ENCODE data around the gene NF1. TPM values are rescaled to one million over a fixed set of nuclear protein-coding genes. Genes with fewer than 3 reads are reported as not detected.

The NF1 gene
- polyA plus RNA-seq, 2 of the 4 experiments (the other 2 are of a cell fraction), result 15.9 to 73.2 TPM

DNA sequence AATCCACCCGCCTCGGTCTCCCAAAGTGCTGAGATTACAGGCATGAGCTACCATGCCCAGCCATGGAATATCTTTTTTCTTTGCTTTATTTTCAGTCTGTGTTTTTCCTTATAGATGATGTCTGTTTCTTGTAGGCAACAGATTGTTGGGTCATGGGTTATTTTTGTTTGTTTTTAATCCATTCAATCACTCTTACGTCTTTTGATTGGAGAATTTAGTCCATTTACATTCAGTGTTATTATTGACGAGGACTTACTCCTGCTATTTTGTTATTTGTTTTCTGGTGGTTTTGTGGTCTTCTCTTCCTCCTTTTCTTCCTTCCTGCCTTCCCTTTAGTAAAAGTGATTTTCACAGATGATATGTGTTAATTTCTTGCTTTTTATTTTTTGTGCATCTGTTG is 146.3 kb downstream of the NF1 start:
- TF ChIP-seq POLR2A (IDR thresholded peaks at IDR 0.05; ENCODE audit: low read length), result no peak
- no peak for TF ChIP-seq MAZ (IDR thresholded peaks at IDR 0.05; ENCODE audit: borderline replicate concordance, low read depth, low read length)
- TF ChIP-seq RARB (CRISPR knock-in tag; IDR thresholded peaks at IDR 0.05), result no peak
- TF ChIP-seq ZNF302 (CRISPR knock-in tag; IDR thresholded peaks at IDR 0.05), result no peak
- TF ChIP-seq ESRRA (IDR thresholded peaks at IDR 0.05; ENCODE audit: borderline replicate concordance, low read length), result no peak
- no peak for TF ChIP-seq ZFP36 (IDR thresholded peaks at IDR 0.05; ENCODE audit: borderline replicate concordance, partially characterized antibody)
- TF ChIP-seq RNF2 (IDR thresholded peaks at IDR 0.05; ENCODE audit: borderline replicate concordance, low read depth), result no peak
- TF ChIP-seq CHD4 (IDR thresholded peaks at IDR 0.05; ENCODE audit: borderline replicate concordance), result no peak
- no peak for TF ChIP-seq SMC3 (IDR thresholded peaks at IDR 0.05)
- TF ChIP-seq NPAS2 (CRISPR knock-in tag; IDR thresholded peaks at IDR 0.05; ENCODE audit: borderline replicate concordance), result no peak
- TF ChIP-seq EHF (CRISPR knock-in tag; IDR thresholded peaks at IDR 0.05), result no peak
- no peak for TF ChIP-seq CEBPB (IDR thresholded peaks at IDR 0.05)
- TF ChIP-seq HOXA7 (CRISPR knock-in tag; IDR thresholded peaks at IDR 0.05), result no peak
- no peak for TF ChIP-seq FOSB (CRISPR knock-in tag; IDR thresholded peaks at IDR 0.05)
- TF ChIP-seq HOXB13 (CRISPR knock-in tag; IDR thresholded peaks at IDR 0.05; ENCODE audit: low read depth), result no peak
- TF ChIP-seq, protein P1, sequence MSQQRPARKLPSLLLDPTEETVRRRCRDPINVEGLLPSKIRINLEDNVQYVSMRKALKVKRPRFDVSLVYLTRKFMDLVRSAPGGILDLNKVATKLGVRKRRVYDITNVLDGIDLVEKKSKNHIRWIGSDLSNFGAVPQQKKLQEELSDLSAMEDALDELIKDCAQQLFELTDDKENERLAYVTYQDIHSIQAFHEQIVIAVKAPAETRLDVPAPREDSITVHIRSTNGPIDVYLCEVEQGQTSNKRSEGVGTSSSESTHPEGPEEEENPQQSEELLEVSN (IDR thresholded peaks at IDR 0.05; ENCODE audit: borderline replicate concordance, low read depth), result no peak
- no peak for TF ChIP-seq EP300 (IDR thresholded peaks at IDR 0.05)
- no peak for TF ChIP-seq CBX8 (IDR thresholded peaks at IDR 0.05)
- TF ChIP-seq, protein P2, sequence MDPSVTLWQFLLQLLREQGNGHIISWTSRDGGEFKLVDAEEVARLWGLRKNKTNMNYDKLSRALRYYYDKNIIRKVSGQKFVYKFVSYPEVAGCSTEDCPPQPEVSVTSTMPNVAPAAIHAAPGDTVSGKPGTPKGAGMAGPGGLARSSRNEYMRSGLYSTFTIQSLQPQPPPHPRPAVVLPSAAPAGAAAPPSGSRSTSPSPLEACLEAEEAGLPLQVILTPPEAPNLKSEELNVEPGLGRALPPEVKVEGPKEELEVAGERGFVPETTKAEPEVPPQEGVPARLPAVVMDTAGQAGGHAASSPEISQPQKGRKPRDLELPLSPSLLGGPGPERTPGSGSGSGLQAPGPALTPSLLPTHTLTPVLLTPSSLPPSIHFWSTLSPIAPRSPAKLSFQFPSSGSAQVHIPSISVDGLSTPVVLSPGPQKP (IDR thresholded peaks at IDR 0.05; ENCODE audit: low read depth, low read length), result no peak
- CTCF ChIA-PET, result interaction anchor here (0.7 kb wide), 1 partner anchor 32 kb away, joined by 3 read pairs; no protein-coding TSS in a partner anchor
- DNase-seq (ENCODE audit: low read depth in 1 of 2, low spot score in 1 of 2), result no peak
- H3K9me3 ChIP-seq, result no peaks in the 10 kb centered on the region
- H3K4me2 ChIP-seq, result no peak overlapping the region
- 98% methylated on average over 4 of the region's 4 CpGs for WGBS (ENCODE audit: missing lambda C conversion rate)
- no peak overlapping the region for H3K4me3 ChIP-seq
- no peak overlapping the region for H3K27ac ChIP-seq
- no peak for FAIRE-seq
- no peak for ATAC-seq
- POLR2A ChIA-PET, result no interaction called here
- H3K4me1 ChIP-seq, result no peaks in the 10 kb centered on the region

DNA sequence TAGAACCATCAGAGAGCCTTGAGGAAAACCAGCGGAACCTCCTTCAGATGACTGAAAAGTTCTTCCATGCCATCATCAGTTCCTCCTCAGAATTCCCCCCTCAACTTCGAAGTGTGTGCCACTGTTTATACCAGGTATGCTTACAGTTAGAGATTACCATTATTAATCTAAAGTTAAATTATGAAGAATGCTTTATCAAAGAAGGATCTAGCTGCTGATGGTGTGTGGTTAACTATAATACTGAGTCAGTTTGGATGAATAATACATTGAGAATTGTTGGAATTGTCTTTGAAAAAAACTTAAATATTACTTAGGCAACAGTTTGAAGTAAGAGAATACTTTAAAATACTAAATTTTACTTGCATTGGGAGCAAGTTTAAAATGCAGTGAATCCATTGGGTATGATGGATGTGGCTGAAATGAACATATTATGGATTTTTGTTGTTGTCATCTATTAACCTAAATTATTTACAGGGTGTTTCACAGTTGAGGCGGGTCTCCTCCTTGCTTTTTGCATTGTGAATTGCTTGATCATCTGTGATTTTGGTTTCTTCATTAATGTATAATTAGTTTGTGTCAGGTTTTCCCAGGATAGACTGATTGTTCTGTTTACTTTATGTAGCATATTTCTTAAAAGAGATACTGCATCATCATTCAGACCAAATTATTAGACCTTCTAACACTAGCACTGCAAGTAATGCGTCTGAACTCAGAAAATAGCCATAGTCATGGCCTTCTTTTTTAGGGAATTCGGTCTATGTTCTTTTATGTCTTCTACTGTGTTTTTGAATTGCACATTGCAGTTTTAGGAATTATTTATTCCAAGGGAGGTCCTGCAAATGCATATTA is 154.4 kb downstream of the NF1 start:
- Histone ChIP-seq H3K9me3 (no peaks in the 10 kb centered on the region), H3K4me1 (peaks cover 43% of the 10 kb centered on the region), H3K4me2 (peak overlapping the region; percentile 38), H3K4me3 (no peak overlapping the region), H3K27ac (peak overlapping the region; percentile 5 to 61; a peak in 4 of 6 replicates)
- TF ChIP-seq GATA3 (IDR thresholded peaks at IDR 0.05; ENCODE audit: borderline replicate concordance) (peak; percentile 86; the same call in 1 of the 2 replicates), HOXB5 (CRISPR knock-in tag; IDR thresholded peaks at IDR 0.05) (no peak), EHF (CRISPR knock-in tag; IDR thresholded peaks at IDR 0.05) (no peak), FOSL2 (IDR thresholded peaks at IDR 0.05) (no peak), FOSL2 (CRISPR knock-in tag; IDR thresholded peaks at IDR 0.05) (peak; percentile 33; the same call in 1 of the 2 replicates), JUNB (IDR thresholded peaks at IDR 0.05) (peak; percentile 50; the same call in 1 of the 2 replicates)
- peak; percentile 92 for FAIRE-seq
- peak in 1 of 2 experiments; percentile 53; a peak in 3 of 6 replicates for ATAC-seq
- POLR2A ChIA-PET, result no interaction called here
- CTCF ChIA-PET, result no interaction called here
- 60% methylated on average over 5 of the region's 5 CpGs for WGBS (ENCODE audit: missing lambda C conversion rate)
- DNase-seq (ENCODE audit: low read depth in 1 of 2, low spot score in 1 of 2), result no peak

DNA sequence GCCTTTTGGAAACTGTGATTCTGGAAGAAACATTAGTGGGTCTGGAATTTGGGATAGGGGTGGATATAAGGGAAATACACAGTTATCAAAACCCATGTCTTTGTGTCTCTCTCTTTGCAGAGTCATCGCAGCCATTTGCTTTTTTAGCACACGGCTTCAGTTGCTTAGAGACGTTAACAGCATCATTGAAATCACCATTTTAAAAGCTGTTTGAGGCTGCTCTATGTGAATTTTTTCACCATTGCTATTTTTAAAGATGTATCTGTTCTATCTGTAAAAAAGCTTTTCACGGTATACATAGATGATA is 155.0 kb downstream of the NF1 start:
- ChIA-PET POLR2A (no interaction called here), CTCF (interaction anchor here (2.1 kb wide), 1 partner anchor 123 kb away, joined by 7 read pairs; no protein-coding TSS in a partner anchor)
- Histone ChIP-seq H3K4me3 (no peak overlapping the region), H3K4me2 (peak overlapping the region; percentile 38; the same call in 1 of the 3 replicates), H3K27ac (peak overlapping the region; percentile 5 to 61; a peak in 4 of 6 replicates), H3K9me3 (no peaks in the 10 kb centered on the region), H3K4me1 (peaks cover 43% of the 10 kb centered on the region)
- FAIRE-seq (no peak), DNase-seq (ENCODE audit: low read depth in 1 of 2, low spot score in 1 of 2) (no peak), ATAC-seq (no peak)
- TF ChIP-seq MYC (IDR thresholded peaks at IDR 0.05; ENCODE audit: borderline replicate concordance, low read length) (no peak), HOXB13 (CRISPR knock-in tag; IDR thresholded peaks at IDR 0.05; ENCODE audit: low read depth) (0 out of 2 replicates have a peak, but pooled peaks have one; percentile 36), CEBPB (IDR thresholded peaks at IDR 0.05) (no peak)
- TF ChIP-seq, protein P3, sequence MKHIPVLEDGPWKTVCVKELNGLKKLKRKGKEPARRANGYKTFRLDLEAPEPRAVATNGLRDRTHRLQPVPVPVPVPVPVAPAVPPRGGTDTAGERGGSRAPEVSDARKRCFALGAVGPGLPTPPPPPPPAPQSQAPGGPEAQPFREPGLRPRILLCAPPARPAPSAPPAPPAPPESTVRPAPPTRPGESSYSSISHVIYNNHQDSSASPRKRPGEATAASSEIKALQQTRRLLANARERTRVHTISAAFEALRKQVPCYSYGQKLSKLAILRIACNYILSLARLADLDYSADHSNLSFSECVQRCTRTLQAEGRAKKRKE (CRISPR knock-in tag; IDR thresholded peaks at IDR 0.05; ENCODE audit: low read depth), result no peak
- 87% methylated on average over 4 of the region's 4 CpGs for WGBS (ENCODE audit: missing lambda C conversion rate)
